AG09319 (cell line): ENCODE results near the gene CLDN4.

Experiments used
- DNase-seq: peaks from one replicate; pipeline ENCODE4 v3.0.0-alpha.2; 2010; ENCODE audit warnings: low read depth; ENCODE audit errors: extremely low read depth
- CTCF ChIP-seq: IDR thresholded peaks from 2 replicates; pipeline ENCODE4 v1.5.1; 2011; ENCODE audit warnings: low read depth, mild to moderate bottlenecking, inconsistent platforms, low read length, moderate library complexity

Gene CLDN4

DNA sequence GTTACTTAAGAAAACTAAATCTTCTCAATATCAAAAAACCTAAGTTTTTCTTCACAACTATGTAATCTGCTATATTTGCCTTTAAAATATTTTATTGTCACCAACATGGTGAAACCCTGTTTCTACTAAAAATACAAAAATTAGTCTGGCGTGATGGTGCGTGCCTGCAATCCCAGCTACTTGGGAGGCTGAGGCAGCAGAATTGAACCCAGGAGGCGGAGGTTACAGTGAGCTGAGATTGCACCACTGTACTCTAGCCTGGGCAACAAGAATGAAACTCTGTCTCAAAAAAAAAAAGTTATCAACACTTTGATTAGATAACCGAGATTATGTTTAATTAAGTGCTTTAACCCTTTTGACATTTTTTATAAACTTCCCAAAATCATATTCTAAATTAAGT lies 28.3 kb upstream of the CLDN4 start:
- DNase-seq = no peak
- TF ChIP-seq CTCF = no peak

DNA sequence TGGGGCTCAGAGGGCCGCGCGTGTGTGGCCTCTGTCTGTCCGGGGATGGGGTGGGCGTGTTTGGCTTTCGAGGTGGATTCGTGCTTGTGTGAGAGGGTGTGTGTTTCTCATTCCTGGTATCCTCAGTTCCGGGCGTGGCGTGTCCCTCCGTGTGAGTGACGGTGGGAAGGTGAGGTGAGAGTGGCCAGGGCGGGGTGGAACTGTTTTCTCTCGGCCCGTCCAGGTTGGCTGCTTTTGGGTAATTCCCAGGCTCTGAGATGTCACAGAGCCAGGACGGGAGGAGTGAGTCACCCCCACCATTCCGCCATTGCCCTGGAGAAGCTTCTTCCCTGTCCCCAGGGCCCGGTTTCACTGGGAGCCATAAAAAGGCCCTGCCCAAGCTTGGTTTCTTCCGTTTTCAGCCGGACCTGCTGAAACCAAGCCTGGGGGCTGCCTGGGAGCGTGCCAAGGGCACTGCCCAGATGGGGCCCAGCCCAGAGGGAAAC lies 21.3 kb upstream of the CLDN4 start:
- TF ChIP-seq CTCF = no peak
- DNase-seq = no peak

GRCh38 chr7:73810998-73811360 lies 19.8 kb upstream of the CLDN4 start:
- no peak for DNase-seq
- TF ChIP-seq CTCF = no peak

DNA sequence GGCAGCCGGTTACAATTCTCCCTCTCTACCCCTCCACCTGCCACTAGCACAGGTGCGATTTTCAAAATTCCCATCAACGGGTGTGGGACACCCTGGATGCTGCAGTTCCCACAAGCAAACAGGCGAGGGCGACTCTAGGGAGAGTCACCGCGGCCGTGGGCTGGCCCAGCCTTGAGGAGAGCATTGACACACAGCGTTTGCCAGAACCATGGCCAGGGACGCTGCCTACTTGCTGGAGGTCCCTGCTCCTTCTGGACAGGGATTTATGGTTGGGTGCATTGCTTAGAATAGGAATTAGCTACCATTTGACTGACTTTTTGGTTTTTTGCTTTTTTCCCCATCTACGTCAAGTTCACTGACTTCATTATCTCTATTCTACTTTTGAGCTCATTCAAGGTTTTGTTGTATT lies 19.0 kb upstream of the CLDN4 start:
- DNase-seq = peak; percentile 12
- TF ChIP-seq CTCF = peak; percentile 89

- no peak for TF ChIP-seq CTCF
- DNase-seq = no peak
Observed at GRCh38 chr7:73812996-73813395, 17.8 kb upstream of the CLDN4 start.

GRCh38 chr7:73815436-73815835 lies 15.4 kb upstream of the CLDN4 start:
- DNase-seq = no peak
- no peak for TF ChIP-seq CTCF

- TF ChIP-seq CTCF = no peak
Observed at GRCh38 chr7:73817121-73817520, 13.7 kb upstream of the CLDN4 start.

More at GRCh38 chr7:73817121-73817520, 13.7 kb upstream of the CLDN4 start:
- DNase-seq = no peak
